ENCODE results near the gene PRICKLE2. TPM values are rescaled to one million over a fixed set of nuclear protein-coding genes. Genes with fewer than 3 reads are reported as not detected.

The PRICKLE2 gene
- total and polyA plus RNA-seq, 2 experiments from 2014 or later, result 8.5 to 30.3 TPM

GRCh38 chr3:64176461-64176996 lies 48.7 kb downstream of the PRICKLE2 start:
- Histone ChIP-seq H3K4me3 (no peak overlapping the region), H3K4me1 (ENCODE audit: insufficient read depth) (peaks cover 9% of the 10 kb centered on the region), H3K9me2 (replicated peaks; ENCODE audit: insufficient read depth) (no peaks in the 10 kb centered on the region), H3K27me3 (no peaks in the 10 kb centered on the region), H3K9me3 (ENCODE audit: low read depth) (no peaks in the 10 kb centered on the region), H3K27ac (no peak overlapping the region), H2AFZ (no peak overlapping the region), H3K36me3 (replicated peaks; ENCODE audit: insufficient read depth, low read depth) (no peaks in the 10 kb centered on the region), H3K4me2 (no peak overlapping the region), H4K20me1 (ENCODE audit: insufficient read depth, poor library complexity, severe bottlenecking) (no peaks in the 10 kb centered on the region), H3K79me2 (peaks cover 9% of the 10 kb centered on the region)
- TF ChIP-seq CTCF (IDR thresholded peaks at IDR 0.05; ENCODE audit: poor library complexity), result no peak
- WGBS (ENCODE audit: low lambda C conversion rate, missing lambda C conversion rate), result 94% methylated on average over 4 of the region's 4 CpGs
- no peak for DNase-seq (ENCODE audit: low spot score)

DNA sequence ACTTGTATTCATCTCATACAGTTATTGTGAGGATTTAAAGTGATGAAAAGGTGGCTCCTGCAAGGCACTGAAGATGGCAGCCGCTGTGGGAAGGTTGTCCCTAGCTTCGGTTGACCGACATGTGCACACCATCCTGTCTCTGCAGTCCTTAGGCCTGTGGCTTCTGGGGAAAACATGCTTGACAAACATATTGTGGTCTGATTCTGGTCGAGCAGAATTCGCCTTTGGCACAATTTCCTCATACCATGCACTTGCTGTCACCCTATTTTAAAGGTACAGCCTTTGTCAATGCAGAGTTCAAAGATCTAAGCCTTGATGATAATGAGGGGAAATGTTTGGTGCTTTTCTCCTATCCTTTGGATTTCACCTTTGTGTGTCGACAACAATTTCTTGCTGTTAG lies 50.9 kb downstream of the PRICKLE2 start:
- WGBS (ENCODE audit: low lambda C conversion rate, missing lambda C conversion rate), result 76% methylated on average over 6 of the region's 6 CpGs
- peak; percentile 31 for DNase-seq (ENCODE audit: low spot score)
- Histone ChIP-seq H2AFZ (peak overlapping the region; percentile 11), H3K27me3 (no peaks in the 10 kb centered on the region), H3K9me3 (ENCODE audit: low read depth) (no peaks in the 10 kb centered on the region), H3K9me2 (replicated peaks; ENCODE audit: insufficient read depth) (no peaks in the 10 kb centered on the region), H3K79me2 (peaks cover 12% of the 10 kb centered on the region), H3K4me2 (peak overlapping the region; percentile 42), H3K4me1 (ENCODE audit: insufficient read depth) (peaks cover 9% of the 10 kb centered on the region), H3K36me3 (replicated peaks; ENCODE audit: insufficient read depth, low read depth) (no peaks in the 10 kb centered on the region), H3K27ac (peak overlapping the region; percentile 87), H3K4me3 (no peak overlapping the region), H4K20me1 (ENCODE audit: insufficient read depth, poor library complexity, severe bottlenecking) (no peaks in the 10 kb centered on the region)
- TF ChIP-seq CTCF (IDR thresholded peaks at IDR 0.05; ENCODE audit: poor library complexity) (no peak), EZH2phosphoT487 (IDR thresholded peaks at IDR 0.05; ENCODE audit: low read depth, severe bottlenecking, unreplicated experiment) (no peak), EZH2 (IDR thresholded peaks at IDR 0.05; ENCODE audit: borderline replicate concordance) (no peak)

GRCh38 chr3:64173563-64173962 lies 51.7 kb downstream of the PRICKLE2 start:
- peaks cover 18% of the 10 kb centered on the region for H3K79me2 ChIP-seq
- H3K4me2 ChIP-seq, result peak overlapping the region; percentile 42
- H3K4me3 ChIP-seq, result no peak overlapping the region
- no peaks in the 10 kb centered on the region for H3K36me3 ChIP-seq (replicated peaks; ENCODE audit: insufficient read depth, low read depth)
- no peaks in the 10 kb centered on the region for H3K27me3 ChIP-seq
- H3K27ac ChIP-seq, result peak overlapping the region; percentile 87
- H4K20me1 ChIP-seq (ENCODE audit: insufficient read depth, poor library complexity, severe bottlenecking), result no peaks in the 10 kb centered on the region
- H3K9me2 ChIP-seq (replicated peaks; ENCODE audit: insufficient read depth), result no peaks in the 10 kb centered on the region
- H3K9me3 ChIP-seq (ENCODE audit: low read depth), result no peaks in the 10 kb centered on the region
- WGBS (ENCODE audit: low lambda C conversion rate, missing lambda C conversion rate), result 63% methylated on average over 5 of the region's 5 CpGs
- DNase-seq (ENCODE audit: low spot score), result no peak
- H3K4me1 ChIP-seq (ENCODE audit: insufficient read depth), result peaks cover 9% of the 10 kb centered on the region
- H2AFZ ChIP-seq, result no peak overlapping the region
- no peak for TF ChIP-seq EZH2 (IDR thresholded peaks at IDR 0.05; ENCODE audit: borderline replicate concordance)
- TF ChIP-seq CTCF (IDR thresholded peaks at IDR 0.05; ENCODE audit: poor library complexity), result no peak
- TF ChIP-seq EZH2phosphoT487 (IDR thresholded peaks at IDR 0.05; ENCODE audit: low read depth, severe bottlenecking, unreplicated experiment), result no peak

DNA sequence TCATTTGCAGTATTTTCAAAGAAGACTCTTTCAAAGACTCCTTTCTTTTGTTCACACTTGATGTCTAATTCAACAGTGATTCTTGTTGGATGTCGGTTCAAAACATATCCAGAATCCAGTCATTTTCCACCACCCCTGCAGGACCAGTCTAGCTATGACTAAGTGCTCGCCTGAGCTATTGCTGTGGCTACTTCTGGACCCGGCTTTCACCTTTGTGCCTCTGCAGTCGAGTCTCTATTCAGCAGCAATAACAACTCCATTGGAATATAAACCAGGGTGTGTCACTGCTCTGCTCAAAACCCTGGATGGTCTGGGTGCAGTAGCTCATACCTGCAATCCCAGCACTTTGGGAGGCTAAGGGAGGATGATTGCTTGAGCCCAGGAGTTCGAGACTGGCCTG lies 55.0 kb downstream of the PRICKLE2 start:
- no peak for TF ChIP-seq CTCF (IDR thresholded peaks at IDR 0.05; ENCODE audit: poor library complexity)
- TF ChIP-seq EZH2 (IDR thresholded peaks at IDR 0.05; ENCODE audit: borderline replicate concordance), result no peak
- TF ChIP-seq EZH2phosphoT487 (IDR thresholded peaks at IDR 0.05; ENCODE audit: low read depth, severe bottlenecking, unreplicated experiment), result no peak
- 81% methylated on average over 5 of the region's 5 CpGs for WGBS (ENCODE audit: low lambda C conversion rate, missing lambda C conversion rate)
- no peaks in the 10 kb centered on the region for H3K36me3 ChIP-seq (replicated peaks; ENCODE audit: insufficient read depth, low read depth)
- H3K4me3 ChIP-seq, result no peak overlapping the region
- no peak overlapping the region for H3K4me2 ChIP-seq
- no peak for DNase-seq (ENCODE audit: low spot score)
- H3K4me1 ChIP-seq (ENCODE audit: insufficient read depth), result peaks cover 9% of the 10 kb centered on the region
- H3K27me3 ChIP-seq, result no peaks in the 10 kb centered on the region
- H3K27ac ChIP-seq, result no peak overlapping the region
- H3K9me3 ChIP-seq (ENCODE audit: low read depth), result no peaks in the 10 kb centered on the region
- H3K9me2 ChIP-seq (replicated peaks; ENCODE audit: insufficient read depth), result no peaks in the 10 kb centered on the region
- H4K20me1 ChIP-seq (ENCODE audit: insufficient read depth, poor library complexity, severe bottlenecking), result no peaks in the 10 kb centered on the region
- H2AFZ ChIP-seq, result no peak overlapping the region
- peaks cover 14% of the 10 kb centered on the region for H3K79me2 ChIP-seq

All from hepatocyte (in vitro differentiated cells).